Right cardiac atrium (tissue), 5 donors: ENCODE results near the gene RALB. TPM values are rescaled to one million over a fixed set of nuclear protein-coding genes. Genes with fewer than 3 reads are reported as not detected.

ENCODE experiments used
- ATAC-seq, 2 donors: fragments of 200-7000 bp; cut with Tn5 transposase; one replicate each; pipeline versions ENCODE4 v1.8.0 to v1.9.1; 2020; ENCODE audit warnings: moderate library complexity in 2 of 2, mild to moderate bottlenecking in 1 of 2
- DNase-seq, 3 donors: peaks; one replicate each; pipeline ENCODE4 v3.0.0-alpha.2; 2020
- H3K27ac ChIP-seq: one replicate; pipeline ENCODE4 v1.5.1; 2013; ENCODE audit warnings: mild to moderate bottlenecking, low read length, control low read depth, moderate library complexity
- H3K27me3 ChIP-seq: one replicate; pipeline ENCODE4 v1.6.1; 2013; ENCODE audit not compliant: control insufficient read depth, insufficient read depth
- H3K4me1 ChIP-seq: one replicate; pipeline ENCODE4 v1.6.1; 2013; ENCODE audit warnings: low read length; ENCODE audit not compliant: control insufficient read depth, insufficient read depth
- H3K4me3 ChIP-seq: one replicate; pipeline ENCODE4 v1.5.1; 2013; ENCODE audit warnings: low read length, control low read depth
- H3K9me3 ChIP-seq: one replicate; pipeline ENCODE4 v1.6.1; 2013; ENCODE audit warnings: low read length; ENCODE audit not compliant: control insufficient read depth
- WGBS: extraction: QIAGEN DNeasy Blood & Tissue Kit; methylation state at CpG from one replicate; pipeline ENCODE4 v1.1.7; 2013; 5-methylcytosine and 5-hydroxymethylcytosine counted together
- intact Hi-C, 4 donors: fragments of 100-400 bp; cut with DNase I; formaldehyde crosslinking; loops; one replicate each; pipeline versions ENCODE4 v1.11.0 to v1.14.0; 2022 to 2023
- polyA plus RNA-seq: library from polyadenylated mRNA; stranded (reverse); fragments of 200-250 nt; gene quantifications from one replicate; pipeline ENCODE4 v1.2.3, GENCODE V29; 2013
- total RNA-seq, 4 donors: library from RNA; stranded (reverse); fragmentation: NEBNext Ultra II Directional; extraction: Animal tissue kit (Norgen Biotek cat#: 25700); gene quantifications; one replicate each; pipeline ENCODE4 v1.2.1, GENCODE V29; 2021
- donor health status: healthy with polysubstance abuse.
- donor health status: DM: no; HTN: yes; CAD: no.
- donor health status: DM: no; HTN: no; CAD: no.
- donor health status: DM: no; HTN: yes; CAD: no; lungs with severe emphysema.
- donor health status: DM: yes; HTN: yes; CAD: no.

Gene RALB
- total and polyA plus RNA-seq, 5 donors: 44.2 to 57.2 (median 48.9) TPM

DNA sequence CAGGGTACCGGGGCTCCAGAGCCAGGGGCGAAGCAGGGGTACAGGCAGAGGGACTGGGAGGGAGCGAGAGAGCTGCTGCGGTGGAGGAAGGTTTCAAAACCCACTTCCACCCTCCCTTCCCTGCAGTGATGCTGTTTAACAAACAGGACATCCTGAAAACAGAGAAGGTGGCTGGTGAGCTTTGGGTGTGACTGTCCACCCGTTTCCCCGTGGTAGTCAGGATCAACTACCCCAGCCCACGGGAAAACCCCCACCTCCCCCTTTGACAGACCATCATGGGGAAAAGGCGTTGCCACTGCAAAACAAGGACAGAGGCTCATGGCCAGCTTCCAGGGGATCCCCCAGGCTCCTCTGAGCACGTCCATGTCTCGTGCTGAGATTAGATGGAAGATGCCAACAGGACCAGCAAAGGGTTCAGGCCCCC lies 42.4 kb upstream of the RALB start:
- intact Hi-C loops: no loop called here
- DNase-seq (peak in 1 of 3 donors; percentile 39), ATAC-seq (no peak)

DNA sequence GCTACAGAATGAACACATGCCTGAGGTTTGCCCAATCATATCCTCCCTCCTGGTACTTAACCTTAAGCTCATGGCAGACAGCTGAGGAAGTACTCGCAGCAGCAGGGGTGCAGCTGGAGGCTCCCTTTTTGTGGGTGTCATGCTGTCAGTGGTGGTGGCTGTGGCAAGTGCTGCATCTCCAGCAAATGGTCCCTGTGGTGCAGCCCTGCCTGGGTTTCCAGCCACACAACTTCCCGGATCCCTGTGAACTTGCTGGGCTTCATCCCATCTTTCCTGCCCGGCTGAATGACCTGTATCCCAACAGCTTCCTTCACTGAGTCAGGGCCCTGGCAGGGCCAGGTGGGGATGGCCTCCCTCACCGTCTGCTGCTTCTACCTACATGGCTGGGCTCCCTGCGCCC lies 34.5 kb upstream of the RALB start:
- H3K27ac ChIP-seq: no peak overlapping the region
- ATAC-seq: no peak
- no peaks in the 10 kb centered on the region for H3K9me3 ChIP-seq
- H3K4me3 ChIP-seq: no peak overlapping the region
- WGBS: 96% methylated on average over 5 of the region's 5 CpGs
- no peak for DNase-seq
- intact Hi-C loops: no loop called here
- no peaks in the 10 kb centered on the region for H3K27me3 ChIP-seq
- H3K4me1 ChIP-seq: no peaks in the 10 kb centered on the region

More for the DNA sequence above, 42.4 kb upstream of the RALB start:
- H3K4me3 ChIP-seq: no peak overlapping the region
- no peaks in the 10 kb centered on the region for H3K27me3 ChIP-seq
- H3K4me1 ChIP-seq: peaks cover 2% of the 10 kb centered on the region
- H3K9me3 ChIP-seq: no peaks in the 10 kb centered on the region
- H3K27ac ChIP-seq: no peak overlapping the region
- 53% methylated on average over 10 of the region's 10 CpGs for WGBS

GRCh38 chr2:120219291-120219690 lies 33.4 kb upstream of the RALB start:
- intact Hi-C loops: no loop called here
- H3K4me1 ChIP-seq: no peaks in the 10 kb centered on the region
- H3K27me3 ChIP-seq: no peaks in the 10 kb centered on the region
- no peak for ATAC-seq
- no peak overlapping the region for H3K27ac ChIP-seq
- no peak overlapping the region for H3K4me3 ChIP-seq
- 96% methylated on average over 5 of the region's 5 CpGs for WGBS
- no peak for DNase-seq
- no peaks in the 10 kb centered on the region for H3K9me3 ChIP-seq

- DNase-seq (no peak), ATAC-seq (no peak)
- intact Hi-C loops: loop anchor here in 1 of 4 donors (10.0 kb wide), 1 partner anchor 95 kb away; no protein-coding TSS in a partner anchor
- Histone ChIP-seq H3K27me3 (no peaks in the 10 kb centered on the region), H3K4me3 (no peak overlapping the region), H3K4me1 (no peaks in the 10 kb centered on the region), H3K9me3 (no peaks in the 10 kb centered on the region), H3K27ac (no peak overlapping the region)
- 90% methylated on average over 5 of the region's 5 CpGs for WGBS
Observed at GRCh38 chr2:120219766-120220165, 32.9 kb upstream of the RALB start.

DNA sequence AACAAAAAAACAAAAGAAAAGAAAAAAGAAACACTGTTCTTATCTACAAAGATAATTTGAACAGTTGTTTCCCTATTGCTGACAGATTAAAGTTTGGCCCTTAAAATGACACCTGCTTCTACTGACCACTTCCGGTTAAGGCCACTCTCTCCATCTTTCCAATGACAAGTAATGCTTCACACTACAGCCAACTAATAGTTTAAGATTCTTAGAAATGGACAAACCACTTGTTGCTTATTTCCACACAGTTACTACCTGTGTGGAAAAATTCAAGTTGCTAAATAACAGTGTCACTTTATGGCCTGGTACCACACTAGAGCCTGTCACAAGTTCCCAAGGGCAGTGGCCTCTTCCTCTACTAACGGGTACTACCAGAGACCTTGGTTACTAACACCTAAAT lies 31.9 kb upstream of the RALB start:
- no peaks in the 10 kb centered on the region for H3K4me1 ChIP-seq
- WGBS: 71% methylated on average over 2 of the region's 2 CpGs
- ATAC-seq (no peak), DNase-seq (no peak)
- intact Hi-C loops: loop anchor here in 1 of 4 donors (10.0 kb wide), 1 partner anchor 94 kb away; no protein-coding TSS in a partner anchor
- H3K4me3 ChIP-seq: no peak overlapping the region
- no peaks in the 10 kb centered on the region for H3K27me3 ChIP-seq
- H3K9me3 ChIP-seq: no peaks in the 10 kb centered on the region
- no peak overlapping the region for H3K27ac ChIP-seq

DNA sequence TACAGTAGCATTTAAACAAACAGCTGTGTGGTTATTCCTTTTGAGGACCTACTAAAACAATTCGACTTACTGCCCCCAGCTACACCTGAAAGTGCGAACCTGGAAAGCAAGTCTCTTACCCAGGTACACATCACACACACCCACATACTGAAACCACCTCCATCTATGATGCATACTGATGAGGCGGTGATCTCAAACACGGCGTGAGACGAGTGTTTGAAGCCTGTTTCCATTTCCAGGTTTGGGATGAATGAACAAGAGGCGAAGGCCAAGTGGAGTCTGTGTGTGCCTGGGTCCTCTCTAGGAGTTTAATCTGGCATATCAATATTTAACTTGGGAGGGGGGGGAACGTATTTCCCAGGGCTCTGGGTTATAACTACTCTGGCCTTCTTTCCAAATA lies 31.0 kb upstream of the RALB start:
- Histone ChIP-seq H3K27ac (no peak overlapping the region), H3K9me3 (no peaks in the 10 kb centered on the region), H3K4me3 (no peak overlapping the region), H3K27me3 (no peaks in the 10 kb centered on the region), H3K4me1 (no peaks in the 10 kb centered on the region)
- ATAC-seq (no peak), DNase-seq (no peak)
- intact Hi-C loops: loop anchor here in 1 of 4 donors (10.0 kb wide), 1 partner anchor 93 kb away; no protein-coding TSS in a partner anchor
- 97% methylated on average over 8 of the region's 8 CpGs for WGBS

- Histone ChIP-seq H3K4me3 (peak overlapping the region; percentile 77), H3K4me1 (no peaks in the 10 kb centered on the region), H3K27me3 (no peaks in the 10 kb centered on the region), H3K27ac (no peak overlapping the region), H3K9me3 (no peaks in the 10 kb centered on the region)
- DNase-seq (peak in 1 of 3 donors; percentile 67), ATAC-seq (no peak)
- intact Hi-C loops: loop anchor here in 1 of 4 donors (10.0 kb wide), 1 partner anchor 92 kb away; no protein-coding TSS in a partner anchor
- WGBS: 79% methylated on average over 49 of the region's 49 CpGs
Observed at GRCh38 chr2:120222186-120223033, 30.2 kb upstream of the RALB start.

DNA sequence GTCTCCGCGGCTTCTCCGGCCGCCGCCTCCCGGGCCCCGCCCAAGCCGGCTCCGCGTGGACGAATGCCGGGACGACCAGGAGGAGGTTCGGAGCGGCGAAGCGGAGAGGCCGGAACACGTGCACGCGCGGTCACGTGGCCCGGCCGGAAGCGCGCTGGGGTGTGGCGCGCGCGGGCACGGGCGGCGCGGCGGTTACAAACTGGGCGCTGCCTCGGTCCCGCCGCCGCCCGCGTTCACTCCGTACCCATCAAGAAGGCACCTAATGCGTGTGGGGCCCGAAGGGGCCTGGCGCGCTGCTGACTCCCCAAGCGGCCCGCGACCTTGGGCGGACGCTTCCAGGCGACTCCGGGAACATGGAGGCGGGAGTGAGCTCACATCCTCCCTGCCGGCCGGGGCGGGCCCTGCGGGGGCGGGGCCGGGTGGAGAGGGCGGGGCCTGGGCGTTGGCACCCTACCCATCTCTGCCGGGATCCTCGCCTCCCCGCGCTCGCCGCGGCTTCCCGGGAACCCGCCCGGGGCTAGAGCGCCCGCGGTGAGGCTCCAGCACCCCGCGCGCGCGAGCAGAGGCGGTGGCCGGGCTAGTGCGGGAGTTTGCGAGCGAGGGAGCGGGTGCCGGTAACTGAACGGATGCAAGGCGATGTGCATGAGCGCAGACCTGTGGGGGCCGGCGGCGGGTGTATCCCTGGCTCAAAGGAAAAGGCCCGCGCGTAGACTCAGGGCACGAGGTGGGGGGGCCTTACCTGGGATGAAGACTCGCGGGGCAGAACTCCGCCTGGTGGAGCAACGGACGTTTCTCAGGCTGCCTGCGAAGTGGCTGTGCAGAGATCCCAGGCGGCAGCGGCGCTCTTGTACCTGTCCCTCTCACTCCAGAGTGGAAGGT lies 29.4 kb upstream of the RALB start, which contains the start of gene TMEM185B:
Gene TMEM185B (minus strand): TSS at position 367 of the 879 bp plus-strand sequence. CDS start 424 bp downstream, outside the sequence.
- Histone ChIP-seq H3K9me3 (no peaks in the 10 kb centered on the region), H3K27ac (peak within 1 kb of the TSS; percentile 85), H3K4me3 (peak within 1 kb of the TSS; percentile 77), H3K27me3 (no peaks in the 10 kb centered on the region), H3K4me1 (no peaks in the 10 kb centered on the region)
- peak; percentile 97 to 98 for ATAC-seq
- intact Hi-C loops: loop anchor here in 1 of 4 donors (10.0 kb wide), 1 partner anchor 92 kb away; no protein-coding TSS in a partner anchor
- peak; percentile 90 to 97 (median 95) for DNase-seq
- WGBS: 2% methylated on average over 108 of the region's 108 CpGs

- H3K27ac ChIP-seq: no peak overlapping the region
Observed at GRCh38 chr2:120224256-120224655, 28.4 kb upstream of the RALB start.

GRCh38 chr2:120224735-120225548 lies 27.7 kb upstream of the RALB start:
- H3K9me3 ChIP-seq: no peaks in the 10 kb centered on the region
- H3K27ac ChIP-seq: no peak overlapping the region
- H3K4me3 ChIP-seq: no peak overlapping the region
- DNase-seq (no peak), ATAC-seq (no peak)
- no peaks in the 10 kb centered on the region for H3K27me3 ChIP-seq
- 96% methylated on average over 9 of the region's 9 CpGs for WGBS
- intact Hi-C loops: loop anchor here in 1 of 4 donors (10.0 kb wide), 1 partner anchor 90 kb away; no protein-coding TSS in a partner anchor
- no peaks in the 10 kb centered on the region for H3K4me1 ChIP-seq

More at GRCh38 chr2:120224256-120224655, 28.4 kb upstream of the RALB start:
- Histone ChIP-seq H3K9me3 (no peaks in the 10 kb centered on the region), H3K4me3 (no peak overlapping the region), H3K4me1 (no peaks in the 10 kb centered on the region), H3K27me3 (no peaks in the 10 kb centered on the region)
- ATAC-seq (no peak), DNase-seq (no peak)
- intact Hi-C loops: loop anchor here in 1 of 4 donors (10.0 kb wide), 1 partner anchor 91 kb away; no protein-coding TSS in a partner anchor
- 96% methylated on average over 13 of the region's 13 CpGs for WGBS
